ENCODE data around the gene MYO1B. TPM values are rescaled to one million over a fixed set of nuclear protein-coding genes. Genes with fewer than 3 reads are reported as not detected.

MYO1B gene
- total and polyA plus RNA-seq, 2 of the 4 experiments (the other 2 are of a cell fraction): 57.2 to 116 TPM

GRCh38 chr2:191319186-191319585 is 74.0 kb downstream of the MYO1B start:
- peak; percentile 78 for DNase-seq
- ChIA-PET CTCF (no interaction called here), POLR2A (ENCODE audit: unreplicated experiment) (no interaction called here)
- Histone ChIP-seq H2BK5ac (ENCODE audit: low read depth, low read length, poor library complexity, severe bottlenecking) (peak overlapping the region; percentile 76), H3K4me1 (ENCODE audit: control insufficient read depth, insufficient read depth, low read length) (peaks cover 23% of the 10 kb centered on the region), H3K9me1 (ENCODE audit: insufficient read depth, low read length) (peaks cover 14% of the 10 kb centered on the region), H2AK9ac (replicated peaks; ENCODE audit: low read depth, low read length, poor library complexity) (no peak overlapping the region), H4K20me1 (ENCODE audit: insufficient read depth, low read length) (peaks cover 25% of the 10 kb centered on the region), H4K91ac (ENCODE audit: insufficient read depth, low read depth, low read length) (peak overlapping the region; percentile 63; the same call in 1 of the 2 replicates), H2BK20ac (ENCODE audit: low read depth, low read length) (no peak overlapping the region), H3K27ac (ENCODE audit: insufficient read depth, low read length) (peak overlapping the region; percentile 78; the same call in 1 of the 2 replicates), H3K14ac (replicated peaks; ENCODE audit: low read depth, low read length) (peak overlapping the region; percentile 79), H3K79me1 (ENCODE audit: low read depth in 1 of 2, low read length in 2 of 2) (peaks cover 29 to 67% of the 10 kb centered on the region in 2 experiments), H3K56ac (ENCODE audit: extremely low read depth, insufficient read depth, low read length) (peak overlapping the region; percentile 58; the same call in 1 of the 2 replicates), H3K18ac (ENCODE audit: low read depth, low read length) (peak overlapping the region; percentile 68), H4K8ac (ENCODE audit: low read depth in 2 of 2, low read length in 2 of 2) (peak overlapping the region in 1 of 2 experiments; percentile 56; a peak in 2 of 4 replicates), H3K23ac (ENCODE audit: low read depth, low read length) (peak overlapping the region; percentile 70; the same call in 1 of the 2 replicates), H3K4ac (ENCODE audit: low read depth, low read length) (peak overlapping the region; percentile 37), H2AK5ac (ENCODE audit: low read depth, low read length) (peak overlapping the region; percentile 44; the same call in 1 of the 2 replicates), H3K27me3 (ENCODE audit: control insufficient read depth, insufficient read depth, low read length) (no peaks in the 10 kb centered on the region), H3K9ac (ENCODE audit: low read depth, low read length) (no peak overlapping the region; the same call in 1 of the 2 replicates), H3K4me3 (ENCODE audit: insufficient read depth, low read depth, low read length) (no peak overlapping the region), H3K4me2 (ENCODE audit: low read depth, low read length) (peak overlapping the region; percentile 66; the same call in 1 of the 2 replicates), H2AFZ (replicated peaks; ENCODE audit: low read length, poor library complexity) (no peak overlapping the region), H2BK15ac (ENCODE audit: low read depth, low read length) (peak overlapping the region; percentile 38; the same call in 1 of the 3 replicates), H4K5ac (ENCODE audit: low read depth, low read length) (0 out of 2 replicates have a peak overlapping the region, but pooled peaks have one; percentile 23), H3K36me3 (ENCODE audit: control insufficient read depth, insufficient read depth, low read length) (no peaks in the 10 kb centered on the region), H3K9me3 (ENCODE audit: control insufficient read depth, insufficient read depth, low read length) (no peaks in the 10 kb centered on the region), H2BK120ac (ENCODE audit: low read depth, low read length) (peak overlapping the region; percentile 47)
- intact Hi-C loops (cut with micrococcal nuclease): no loop called here
- BruUV-seq (replicated peaks): no TSS peak
- WGBS, 2 experiments (ENCODE audit: extremely low coverage in 2 of 2, insufficient read length in 1 of 2): no CpG with 5 or more reads among the region's 2 CpGs
- peak; percentile 66 for ATAC-seq (ENCODE audit: low read depth)
- dilution Hi-C loops (cut with HindIII; ENCODE audit: low sequenced_read_pairs, unreplicated experiment): no loop called here
- in situ Hi-C loops (cut with MboI; ENCODE audit: low sequenced_read_pairs): no loop called here
- TF ChIP-seq FOS (IDR thresholded peaks at IDR 0.05; ENCODE audit: low read depth, low read length) (peak; percentile 57; the same call in 1 of the 2 replicates), CTCF (conservative IDR thresholded peaks at IDR 0.05; ENCODE audit: low read depth, low read length) (no peak), MXI1 (IDR thresholded peaks at IDR 0.05; ENCODE audit: borderline replicate concordance, low read depth, low read length) (no peak), NFE2L2 (IDR thresholded peaks at IDR 0.05; ENCODE audit: low read depth, low read length) (peak; percentile 40; the same call in 1 of the 2 replicates), BHLHE40 (IDR thresholded peaks at IDR 0.05; ENCODE audit: low read depth, low read length) (no peak)

All from IMR-90 (cell line).